Activated CD8-positive, alpha-beta memory T cell treated with anti-CD3 and anti-CD28 coated beads, Interleukin-2, amount 50 U/mL, for 4 hours (primary cell): Measurements from ENCODE around the gene GRIK2.

Experiments
- DNase-seq: peaks from one replicate; pipeline ENCODE4 v3.0.0-alpha.2; 2020

The GRIK2 gene

DNA sequence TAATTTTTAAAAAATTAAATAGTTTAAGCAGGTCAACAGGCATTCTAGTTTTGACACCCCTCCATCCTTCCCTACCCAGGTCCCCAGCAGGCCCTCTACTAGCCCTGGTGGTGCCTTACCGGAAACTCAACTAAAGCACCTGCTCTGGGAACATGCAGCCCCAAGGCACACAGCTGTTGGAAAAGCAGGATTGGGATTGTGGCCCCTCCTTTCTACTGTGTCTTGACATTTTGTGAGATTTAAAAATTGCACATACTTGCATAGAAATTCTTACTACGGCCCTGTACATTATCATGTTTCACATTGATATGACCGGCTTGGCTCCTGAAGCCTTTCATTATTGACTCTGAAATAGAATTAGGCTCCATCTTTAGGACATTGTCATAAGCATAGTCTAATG is 423.2 kb downstream of the GRIK2 start:
- no peak for DNase-seq

DNA sequence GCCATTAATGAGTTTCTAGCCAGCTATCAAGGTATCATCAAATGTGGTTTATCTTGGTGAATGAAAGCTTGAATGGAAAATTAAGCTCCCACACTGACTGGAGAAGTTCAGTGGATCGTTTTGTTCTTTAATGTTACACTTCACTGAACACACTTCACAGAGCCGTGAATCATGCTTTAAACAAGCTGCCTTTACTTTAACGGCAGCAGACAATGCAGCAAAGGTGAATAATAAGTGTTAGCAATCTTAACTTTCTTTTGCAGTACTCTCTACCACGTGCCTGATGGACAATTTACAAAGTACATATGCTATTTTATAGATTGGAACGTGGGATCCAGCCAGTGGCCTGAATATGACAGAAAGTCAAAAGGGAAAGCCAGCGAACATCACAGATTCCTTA is 424.5 kb downstream of the GRIK2 start:
- DNase-seq: no peak

DNA sequence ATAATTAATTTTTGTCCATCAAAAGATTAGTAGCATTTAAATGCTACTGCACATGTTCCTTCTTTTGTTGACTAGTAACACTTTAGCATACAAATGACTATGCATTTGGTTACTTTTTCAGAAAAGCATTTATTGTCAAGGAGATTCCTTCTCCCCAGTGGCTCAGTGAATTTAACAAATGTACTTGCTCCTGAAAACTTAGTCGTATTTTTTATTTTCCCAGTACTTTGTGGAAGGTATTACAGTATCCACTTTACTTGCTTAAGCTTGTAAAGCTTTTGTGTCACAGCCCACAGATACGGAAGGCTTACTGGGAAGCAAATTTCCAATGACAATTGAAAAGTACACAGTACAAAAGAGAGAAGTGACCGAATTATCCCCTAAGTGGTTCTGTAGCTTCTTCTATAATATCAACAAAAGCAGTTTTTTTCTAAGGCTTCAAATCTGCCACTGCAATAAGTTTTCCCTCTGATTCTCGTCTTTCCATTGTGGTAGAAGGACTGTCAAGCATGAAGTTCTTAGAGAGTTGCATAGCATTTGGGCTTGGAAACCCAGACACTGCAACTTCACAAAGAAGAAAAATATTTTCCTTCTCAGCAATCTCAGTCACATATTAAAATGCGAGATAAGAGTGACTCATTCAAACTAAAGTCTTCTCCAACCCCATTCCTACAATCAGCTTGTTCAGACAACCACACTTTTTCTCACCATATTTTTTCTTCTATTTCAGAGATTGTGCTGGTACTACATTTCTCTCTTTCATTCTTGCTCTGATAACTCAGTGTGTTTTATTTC is 431.2 kb downstream of the GRIK2 start:
- DNase-seq: no peak

DNA sequence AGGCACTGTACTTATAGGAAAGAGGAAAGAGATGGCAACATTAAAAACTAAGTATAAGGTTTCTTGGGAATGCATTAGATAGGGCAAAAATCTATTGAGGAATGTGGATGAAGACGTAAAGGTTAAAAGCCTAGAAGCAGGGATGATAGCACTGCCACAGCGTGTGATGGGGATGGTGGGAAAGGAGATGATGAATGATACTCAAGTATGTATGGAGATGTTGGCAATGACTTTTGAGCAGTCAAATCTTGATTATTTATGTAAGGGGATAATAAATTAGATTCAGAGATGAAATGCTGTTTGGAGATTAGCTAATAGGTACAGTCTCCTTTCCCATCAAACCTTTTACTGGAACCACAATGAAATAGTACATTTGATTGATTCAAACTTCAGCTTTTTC is 432.8 kb downstream of the GRIK2 start:
- no peak for DNase-seq

DNA sequence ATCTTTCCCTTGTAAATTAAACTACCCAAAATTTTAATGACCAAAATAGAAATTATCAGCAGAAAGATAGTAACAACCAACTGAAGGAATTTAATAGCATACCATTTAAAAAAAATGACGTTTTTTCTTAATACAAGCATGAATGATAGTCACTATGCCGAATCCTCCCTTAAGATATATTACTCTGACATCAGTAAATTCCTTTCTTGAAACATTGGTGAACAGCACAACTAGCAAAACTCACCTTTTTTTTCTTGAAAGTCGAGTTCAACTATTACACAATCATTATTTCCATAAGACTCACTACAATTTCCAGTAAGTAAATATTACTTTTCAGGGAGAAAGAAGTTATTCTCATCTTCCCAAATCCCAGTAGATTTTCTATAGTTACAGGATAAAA is 433.2 kb downstream of the GRIK2 start:
- DNase-seq: no peak

DNA sequence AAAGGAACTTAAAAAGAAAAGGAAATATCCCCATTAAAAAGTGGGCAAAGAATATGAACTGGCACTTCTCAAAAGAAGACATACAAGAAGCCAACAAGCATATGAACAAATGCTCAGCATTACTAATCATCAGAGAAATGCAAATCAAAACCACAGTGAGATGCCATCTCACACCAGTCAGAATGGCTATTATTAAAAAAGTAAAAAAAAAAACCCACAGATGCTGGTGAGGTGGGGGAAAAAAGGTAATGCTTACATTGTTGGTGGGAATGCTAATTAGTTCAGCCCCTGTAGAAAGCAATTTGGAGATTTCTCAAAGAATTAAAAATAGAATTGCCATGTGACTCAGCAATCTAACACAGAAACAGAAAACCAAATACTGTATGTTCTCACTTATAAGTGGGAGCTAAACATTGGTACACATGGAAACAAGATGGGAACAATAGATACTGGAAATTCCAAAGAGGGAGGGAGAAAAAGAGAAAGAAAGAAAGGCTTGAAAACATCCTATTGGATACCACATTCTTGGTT is 437.1 kb downstream of the GRIK2 start:
- DNase-seq: no peak

DNA sequence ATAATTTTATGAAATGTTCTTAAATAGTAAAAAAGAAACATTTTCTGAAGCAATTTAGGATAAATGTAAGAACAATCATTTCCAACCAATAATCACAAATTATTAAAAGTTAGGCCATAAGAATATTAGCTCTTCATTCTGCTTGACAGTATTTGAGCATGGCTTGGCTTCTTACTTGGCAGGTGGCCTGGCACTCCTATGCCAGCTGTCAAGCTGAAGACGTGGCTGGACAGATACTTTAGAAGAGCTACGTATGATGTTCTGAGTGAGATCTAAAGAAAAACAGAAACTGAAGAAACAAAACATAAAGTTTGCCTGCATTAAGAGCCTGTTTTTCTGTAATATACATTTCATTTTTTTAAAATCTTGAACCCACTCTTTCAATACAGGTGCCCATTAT is 438.9 kb downstream of the GRIK2 start:
- no peak for DNase-seq

DNA sequence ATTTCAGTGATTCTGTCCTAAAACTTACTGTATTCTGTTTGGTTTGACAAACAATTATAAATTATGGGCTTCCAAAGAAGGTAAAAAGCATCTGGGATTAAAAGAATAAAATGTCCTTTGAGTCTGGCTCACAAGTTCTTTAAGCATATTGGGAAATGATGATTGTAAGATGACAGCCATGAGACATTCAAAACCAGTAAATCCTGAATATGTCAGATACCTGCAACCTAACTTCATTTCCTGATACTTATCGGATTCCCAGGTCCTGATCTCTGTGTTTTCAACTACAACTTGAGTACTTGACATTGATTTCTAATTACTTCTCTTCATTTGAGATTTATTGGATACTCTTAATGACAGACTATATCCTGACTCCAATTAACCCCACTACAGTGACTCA is 446.6 kb downstream of the GRIK2 start:
- DNase-seq: no peak

DNA sequence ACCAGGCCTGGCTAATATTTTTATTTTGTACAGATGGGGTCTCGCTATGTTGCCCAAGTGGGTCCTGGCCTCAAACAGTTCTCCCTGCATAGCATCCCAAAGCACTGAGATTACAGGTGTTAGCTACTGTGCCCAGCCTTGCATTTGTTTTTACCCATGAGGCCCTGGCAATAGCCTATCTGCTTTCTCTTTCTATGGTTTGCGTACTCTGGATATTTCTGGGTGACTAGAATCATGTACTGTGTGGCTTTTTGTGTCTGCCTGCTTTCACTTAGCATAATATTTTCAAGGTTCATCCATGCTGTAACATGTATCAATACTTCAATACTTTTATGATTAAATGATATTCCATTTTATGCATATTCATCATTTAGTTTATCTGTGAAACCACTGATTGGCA is 451.7 kb downstream of the GRIK2 start:
- DNase-seq: no peak

DNA sequence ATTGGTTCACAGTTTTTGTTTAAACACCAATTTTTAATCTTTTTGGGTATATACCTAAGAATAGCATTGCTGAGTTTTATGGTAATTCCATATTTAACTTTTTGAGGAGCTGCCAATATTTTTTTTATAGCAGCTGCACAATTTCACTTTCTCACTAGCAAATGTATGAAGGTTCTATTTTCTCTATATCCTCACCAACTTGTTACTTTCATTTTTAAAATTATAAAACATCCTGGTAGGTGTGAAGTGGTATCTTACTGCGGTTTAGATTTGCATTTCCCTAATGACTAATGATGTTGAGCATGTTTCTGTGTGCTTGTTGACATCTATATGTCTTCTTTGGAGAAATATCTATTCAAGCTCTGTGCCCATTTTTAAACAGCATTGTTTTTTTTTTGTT is 452.1 kb downstream of the GRIK2 start:
- DNase-seq: no peak

DNA sequence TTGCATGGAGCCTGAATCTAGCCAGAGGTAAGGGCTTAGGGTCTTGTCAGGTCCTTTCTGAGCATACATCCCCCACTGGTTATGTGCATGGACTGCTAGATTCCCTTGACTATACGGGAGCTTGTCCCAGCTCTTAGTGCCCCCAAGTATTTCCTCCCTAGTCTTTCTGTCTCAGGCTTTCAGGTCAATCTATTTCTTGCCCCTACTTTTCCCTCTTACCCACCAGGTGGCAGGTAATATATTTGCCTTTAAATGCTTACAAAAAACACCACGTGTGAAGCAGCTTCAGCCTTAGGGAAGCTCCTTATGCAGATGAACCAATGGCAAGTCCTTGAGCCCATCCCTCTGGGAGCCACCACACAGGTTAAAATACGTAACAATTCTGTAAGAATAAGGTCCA is 454.2 kb downstream of the GRIK2 start:
- no peak for DNase-seq

DNA sequence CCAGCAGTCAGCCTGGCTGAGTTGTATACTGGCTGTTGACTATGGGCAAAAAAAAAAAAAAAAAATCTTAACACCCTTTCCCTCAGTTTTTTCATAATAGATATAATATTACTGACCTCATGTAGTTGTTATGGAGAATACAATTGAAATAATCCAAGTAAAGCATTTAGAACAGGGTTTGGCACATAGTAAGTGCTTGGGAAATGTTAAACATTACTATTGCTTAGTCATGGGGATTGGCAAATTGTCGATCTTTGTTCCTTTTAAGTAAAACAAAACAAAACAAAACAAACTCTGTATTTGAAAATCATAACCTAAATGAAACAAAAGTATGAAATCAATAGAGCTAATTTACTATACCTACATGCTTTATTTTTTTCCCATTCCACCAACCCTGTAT is 458.4 kb downstream of the GRIK2 start:
- no peak for DNase-seq

DNA sequence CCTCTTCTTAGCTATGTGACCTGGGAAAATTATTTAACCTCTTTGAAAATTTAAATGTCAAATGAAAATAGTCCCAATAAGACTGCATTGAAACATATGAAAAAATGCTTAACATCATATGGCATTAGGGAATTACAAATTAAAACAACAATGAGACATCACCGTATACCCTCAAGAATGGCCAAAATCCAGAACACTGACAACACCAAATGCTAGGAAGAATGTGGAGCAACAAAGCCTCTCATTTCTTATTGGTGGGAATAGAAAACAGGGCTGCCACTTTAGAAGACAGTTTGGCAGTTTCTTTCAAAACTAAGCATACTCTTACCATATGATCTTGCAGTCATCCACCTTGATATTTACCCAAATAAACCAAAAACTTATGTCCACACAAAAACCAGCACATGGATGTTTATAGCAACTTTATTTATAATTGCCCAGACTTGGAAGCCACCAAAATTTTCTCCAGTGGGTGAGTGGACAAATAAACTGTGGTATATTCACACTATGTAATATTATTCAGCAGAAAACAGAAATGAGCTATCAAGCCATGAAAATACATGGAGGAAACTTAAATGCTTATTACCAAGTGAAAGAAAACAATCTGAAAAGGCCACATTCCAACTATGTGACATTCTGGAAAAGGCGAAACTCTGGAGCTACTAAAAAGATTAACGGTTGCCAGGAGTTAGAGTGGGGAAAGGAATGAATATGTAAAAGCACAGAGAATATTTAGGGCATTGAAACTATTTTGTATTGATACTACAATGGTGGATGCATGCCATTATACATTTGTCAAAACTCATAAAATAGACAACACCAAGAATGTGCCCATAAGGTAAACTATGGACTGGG is 459.9 kb downstream of the GRIK2 start:
- no peak for DNase-seq

DNA sequence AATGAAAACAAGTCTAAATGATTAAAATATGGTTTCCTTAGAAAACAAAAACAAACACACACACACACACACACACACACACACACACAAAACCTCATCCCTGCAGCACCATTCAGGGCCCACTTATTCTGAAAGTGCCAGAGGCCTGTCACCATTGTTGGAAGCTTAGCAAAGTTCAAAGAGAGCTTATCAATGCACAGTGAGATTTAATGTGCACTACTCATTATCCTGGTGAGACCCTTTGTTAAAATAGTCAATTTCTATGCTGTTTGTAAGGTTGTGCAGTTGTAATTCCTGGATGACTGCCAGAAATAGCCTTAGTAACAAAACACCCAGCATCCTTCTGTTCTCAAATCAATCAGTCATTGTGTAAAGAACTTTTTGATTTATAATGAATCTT is 482.9 kb downstream of the GRIK2 start:
- DNase-seq: no peak

DNA sequence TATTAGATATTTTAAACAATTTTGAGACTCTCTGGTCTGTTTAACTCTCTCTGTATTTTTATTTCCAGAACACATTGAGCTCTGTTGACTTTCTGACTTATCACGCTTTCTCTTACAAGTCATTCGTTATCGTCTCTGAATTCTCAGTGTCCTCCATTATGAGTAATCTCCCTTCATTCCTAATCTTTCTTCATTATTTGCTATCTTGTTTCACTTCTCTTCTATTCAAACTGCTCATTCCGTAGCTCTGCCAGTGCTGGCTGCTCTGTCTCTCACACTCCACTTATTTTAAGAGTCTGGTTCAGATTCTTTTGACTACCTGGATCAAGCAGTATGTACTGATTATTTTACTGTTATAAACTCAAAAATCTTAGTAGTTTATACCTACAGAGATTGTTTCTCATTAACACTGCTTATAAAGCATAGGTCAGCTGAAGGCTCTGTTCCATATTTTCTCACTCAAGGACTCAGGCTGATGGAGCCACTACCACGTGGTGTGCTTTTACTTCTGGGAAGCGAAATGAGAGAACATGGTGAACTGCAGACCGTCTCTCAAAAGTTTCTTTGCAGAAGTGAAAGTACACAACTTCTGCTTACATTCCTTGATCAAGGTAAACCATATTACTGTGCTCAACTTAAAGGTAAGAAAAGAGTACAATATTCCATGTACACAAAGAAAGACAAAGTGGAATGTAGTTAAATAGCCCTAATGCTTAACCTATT is 485.2 kb downstream of the GRIK2 start:
- DNase-seq: no peak

DNA sequence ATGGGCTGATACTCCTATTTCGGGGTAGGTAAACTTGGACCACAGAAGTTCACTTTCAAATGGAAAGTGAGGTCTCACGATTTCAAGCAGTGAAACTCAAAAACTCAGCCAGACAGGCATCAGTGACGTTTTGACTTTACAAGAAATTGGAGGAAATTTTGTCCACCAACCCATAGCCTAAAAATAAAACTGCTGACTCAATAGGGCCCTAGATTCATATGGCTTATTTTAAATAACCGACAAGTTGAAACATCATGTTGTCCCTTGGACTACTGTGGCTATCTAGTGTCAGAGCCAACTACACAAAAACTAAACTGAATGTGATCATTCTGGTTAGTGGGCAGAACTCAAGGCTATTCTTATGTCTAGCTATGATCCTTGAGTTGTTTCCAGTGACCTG is 486.3 kb downstream of the GRIK2 start:
- DNase-seq: no peak

DNA sequence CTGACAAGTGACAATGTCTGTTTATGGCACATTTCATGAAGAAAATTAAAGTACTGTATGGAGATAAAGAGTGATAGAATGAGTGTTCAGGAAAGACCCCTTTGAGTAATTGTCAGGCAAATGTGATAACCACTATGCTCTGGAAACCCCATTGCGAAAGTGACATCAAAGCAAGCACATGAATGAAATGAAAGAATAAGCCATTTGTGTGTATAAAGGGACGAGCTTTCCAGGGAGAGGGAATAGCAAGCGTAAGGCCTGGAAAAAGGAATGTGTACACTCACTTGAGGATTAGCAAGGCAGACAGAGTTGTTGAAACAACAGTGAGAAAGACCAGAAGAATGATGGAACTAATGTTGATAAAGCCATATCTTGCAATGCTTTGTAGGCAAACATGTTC is 490.0 kb downstream of the GRIK2 start:
- DNase-seq: no peak

DNA sequence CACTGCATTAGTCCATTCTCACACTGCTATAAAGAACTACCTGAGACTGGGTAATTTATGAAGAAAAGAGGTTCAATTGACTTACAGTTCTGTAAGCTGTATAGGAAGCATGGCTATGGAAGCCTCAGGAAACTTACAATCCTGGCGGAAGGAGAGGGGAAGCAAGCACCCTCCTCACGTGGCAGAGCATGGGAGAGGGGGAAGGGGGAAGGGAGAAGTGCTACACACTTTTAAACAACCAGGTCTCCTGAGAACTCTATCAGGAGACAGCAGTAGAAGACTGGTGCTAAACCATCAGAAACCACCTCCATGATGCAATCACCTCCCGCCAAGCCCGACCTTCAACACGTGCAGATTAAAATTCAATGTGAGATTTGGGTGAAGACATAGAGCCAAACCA is 494.0 kb downstream of the GRIK2 start:
- DNase-seq: no peak

DNA sequence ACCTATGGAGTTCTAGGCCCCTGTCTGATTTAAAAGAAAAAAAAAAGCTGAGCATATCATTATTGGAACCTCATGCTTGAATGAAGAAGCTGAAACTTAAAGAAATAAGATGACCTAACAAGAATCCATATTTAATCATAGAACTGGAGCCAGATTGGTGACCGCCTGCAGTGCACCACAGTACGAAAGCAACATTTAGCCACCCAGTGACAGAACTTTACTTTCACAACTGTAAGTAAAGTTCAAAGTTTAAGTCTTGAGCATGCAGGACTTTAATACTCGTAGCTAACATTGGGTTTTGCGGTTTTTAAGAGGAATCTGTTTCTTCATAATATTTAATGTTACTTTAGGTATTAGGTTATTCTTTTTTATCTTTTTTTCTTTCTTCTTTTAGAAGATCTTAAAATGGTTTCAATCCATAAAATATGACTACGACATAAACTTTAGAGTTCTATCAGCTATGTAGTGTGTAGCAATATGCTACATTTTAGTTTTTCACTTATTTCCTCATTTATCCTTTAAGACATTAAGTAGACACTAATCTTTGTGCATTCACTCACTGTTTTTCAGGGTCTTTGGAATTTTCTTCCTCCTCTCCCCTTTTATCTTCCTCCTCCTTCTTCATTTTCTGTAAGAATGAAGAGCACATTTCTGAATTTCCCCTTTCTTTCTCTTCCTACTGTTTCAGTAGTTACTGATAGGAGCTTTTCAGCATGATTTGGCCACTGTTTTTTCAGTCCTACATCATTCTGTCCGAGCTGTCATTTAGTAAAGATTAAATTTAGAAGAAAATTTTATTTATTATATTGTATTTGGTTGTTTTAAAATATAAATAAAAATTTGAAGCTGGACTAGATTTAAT is 514.1 kb downstream of the GRIK2 start:
- DNase-seq: no peak

DNA sequence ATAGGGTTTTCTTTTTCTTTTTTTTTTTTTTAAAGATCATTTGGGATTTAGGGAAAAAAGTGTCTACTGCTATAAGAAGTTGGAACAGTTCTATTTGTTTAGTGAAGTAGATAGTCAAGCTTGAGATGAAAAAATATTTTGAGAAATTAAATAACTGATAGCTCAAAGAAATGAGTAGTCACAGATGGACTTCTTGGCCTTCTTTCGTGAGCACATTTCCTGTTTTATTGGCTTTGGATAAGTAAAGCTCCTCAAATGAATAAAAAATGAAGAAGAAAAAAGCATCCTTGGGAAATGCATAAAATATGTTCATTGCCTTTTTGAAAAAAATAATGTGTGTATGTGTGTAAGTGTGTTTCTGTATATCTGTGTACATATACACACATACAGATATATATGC is 515.9 kb downstream of the GRIK2 start:
- DNase-seq: no peak

DNA sequence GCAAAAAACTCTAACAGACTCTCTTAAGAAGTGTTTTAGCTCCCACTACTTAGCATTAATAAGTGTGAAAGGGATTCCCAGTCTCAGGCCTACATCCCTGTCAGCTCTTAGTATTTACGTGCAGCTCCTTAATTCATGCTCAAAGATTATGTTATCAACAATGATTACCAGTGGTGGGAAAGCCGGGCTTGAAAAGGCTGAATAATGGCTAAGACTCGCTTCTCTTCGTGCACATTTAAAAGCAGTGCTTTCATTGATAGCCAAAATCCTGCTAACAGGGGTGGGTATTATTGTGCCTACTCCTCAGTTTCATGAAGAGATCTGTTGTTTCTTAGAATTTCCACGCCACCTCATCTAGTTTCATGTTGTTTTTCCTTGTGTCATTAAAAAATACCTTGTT is 518.8 kb downstream of the GRIK2 start:
- no peak for DNase-seq

DNA sequence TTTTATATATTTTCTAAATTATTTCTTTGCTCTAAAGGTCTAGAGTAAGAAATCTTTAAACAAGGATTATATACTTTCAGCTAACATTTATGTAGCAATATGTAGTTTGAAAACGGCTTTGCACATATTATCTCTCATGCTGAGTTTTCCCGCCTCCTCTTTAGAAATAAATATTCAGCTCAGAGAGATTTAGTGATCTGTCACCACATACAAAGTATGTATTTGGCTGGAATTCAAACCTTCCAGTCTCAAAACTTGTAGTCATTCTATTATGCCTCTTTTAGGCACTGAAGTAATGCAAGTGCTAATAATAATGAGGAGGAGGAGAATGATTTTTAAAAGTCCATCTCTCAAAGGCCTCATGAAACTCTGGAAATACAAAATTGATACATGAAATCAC is 525.0 kb downstream of the GRIK2 start:
- DNase-seq: no peak
